CD4-positive, alpha-beta T cell (primary cell): ENCODE data around the gene NAT9. TPM values are rescaled to one million over a fixed set of nuclear protein-coding genes. Genes with fewer than 3 reads are reported as not detected.

ENCODE experiments used
- ATAC-seq: fragments of 200-7000 bp; cut with Tn5 transposase; one replicate; pipeline ENCODE4 v1.10.0; 2022; ENCODE audit warnings: mild to moderate bottlenecking; ENCODE audit not compliant: poor library complexity
- CTCF ChIA-PET: fragments of 350-600 bp; sonication (Branson Sonifier 250); formaldehyde crosslinking; loops from one replicate; lab custom pipeline; 2021; ENCODE audit warnings: antibody characterized with exemption, inconsistent platforms; lab: Charles Lee
- POLR2A ChIA-PET: fragments of 350-600 bp; sonication (Branson Sonifier 250); formaldehyde crosslinking; loops from one replicate; lab custom pipeline; 2021; ENCODE audit warnings: antibody characterized with exemption, inconsistent platforms; lab: Charles Lee
- DNase-seq, 14 experiments: peaks; one replicate each; pipeline ENCODE4 v3.0.0-alpha.2; 2013 to 2020; ENCODE audit warnings: mixed read lengths in 2 of 14
- H3K27ac ChIP-seq, 2 donors: one replicate each; pipeline versions ENCODE4 v1.5.1 to v1.7.0; 2013; ENCODE audit warnings: low read length in 2 of 2, low read depth in 1 of 2, mild to moderate bottlenecking in 1 of 2
- H3K27me3 ChIP-seq, 2 experiments: 1 replicate in 1 of 2; 2 replicates in 1 of 2; pipeline versions ENCODE4 v1.6.1 to v1.7.0; 2013; ENCODE audit warnings: low read length in 2 of 2, control low read depth in 1 of 2, mild to moderate bottlenecking in 1 of 2, moderate library complexity in 1 of 2; ENCODE audit not compliant: insufficient read depth in 2 of 2, control insufficient read depth in 1 of 2
- H3K36me3 ChIP-seq: one replicate; pipeline ENCODE4 v1.6.1; 2013; ENCODE audit warnings: low read length, control low read depth; ENCODE audit not compliant: insufficient read depth
- H3K4me1 ChIP-seq: one replicate; pipeline ENCODE4 v1.6.1; 2013; ENCODE audit warnings: low read length, control low read depth; ENCODE audit not compliant: insufficient read depth
- H3K4me3 ChIP-seq: one replicate; pipeline ENCODE4 v1.5.1; 2013; ENCODE audit warnings: mild to moderate bottlenecking, low read length, moderate library complexity
- H3K9me3 ChIP-seq, 2 experiments: 1 replicate in 1 of 2; 2 replicates in 1 of 2; pipeline versions ENCODE4 v1.6.1 to v1.7.0; 2013; ENCODE audit warnings: low read length in 2 of 2, mild to moderate bottlenecking in 2 of 2, control low read depth in 1 of 2, moderate library complexity in 1 of 2; ENCODE audit not compliant: control insufficient read depth in 1 of 2, insufficient read depth in 1 of 2
- H3K27ac Mint-ChIP-seq: one replicate; pipeline ENCODE4 v1.8.0; 2020; ENCODE audit warnings: mixed read lengths
- H3K27me3 Mint-ChIP-seq: one replicate; pipeline ENCODE4 v1.8.0; 2021; ENCODE audit warnings: mixed read lengths
- H3K36me3 Mint-ChIP-seq: one replicate; pipeline ENCODE4 v1.8.0; 2021; ENCODE audit warnings: low read depth, mixed read lengths
- H3K4me1 Mint-ChIP-seq: one replicate; pipeline ENCODE4 v1.8.0; 2021; ENCODE audit warnings: low read depth, mixed read lengths
- H3K4me3 Mint-ChIP-seq: one replicate; pipeline ENCODE4 v1.8.0; 2020; ENCODE audit warnings: mild to moderate bottlenecking, mixed read lengths
- H3K9me3 Mint-ChIP-seq: one replicate; pipeline ENCODE4 v1.8.0; 2020; ENCODE audit warnings: mixed read lengths
- CTCF ChIP-seq: fragments of 200-600 bp; IDR thresholded peaks from one replicate; pipeline ENCODE4 v1.8.0; 2022; ENCODE audit warnings: antibody characterized with exemption, mild to moderate bottlenecking
- intact Hi-C, 2 experiments: fragments of 100-400 bp; cut with DNase I in 1 of 2; cut with micrococcal nuclease in 1 of 2; formaldehyde crosslinking; loops; one replicate each; pipeline versions ENCODE4 v1.15.1 to v1.9.0; 2023 to 2025; cut with DNase I, micrococcal nuclease
- total RNA-seq, 174 experiments: library from RNA in 2 of 174; stranded (reverse) in 2 of 174; gene quantifications; one replicate each; pipeline ENCODE4 v1.2.3 and lab custom pipeline; 2021 to 2026

NAT9 gene
- total RNA-seq, 2 experiments from 2014 or later = 34.6 to 38.2 TPM

- CTCF ChIA-PET = no interaction called here
- Mint-ChIP-seq H3K4me3 (no peak overlapping the region), H3K9me3 (no peaks in the 10 kb centered on the region), H3K4me1 (no peaks in the 10 kb centered on the region), H3K27ac (no peak overlapping the region), H3K27me3 (no peaks in the 10 kb centered on the region), H3K36me3 (peaks cover 51% of the 10 kb centered on the region)
- intact Hi-C loops = no loop called here
- Histone ChIP-seq H3K9me3 (no peaks in the 10 kb centered on the region), H3K27me3 (no peaks in the 10 kb centered on the region), H3K36me3 (peaks cover 58% of the 10 kb centered on the region), H3K27ac (no peak overlapping the region), H3K4me1 (no peaks in the 10 kb centered on the region), H3K4me3 (no peak overlapping the region)
- ATAC-seq (no peak), DNase-seq (no peak)
- POLR2A ChIA-PET = interaction anchor here (0.6 kb wide), 1 partner anchor 27 kb away, joined by 3 read pairs; no protein-coding TSS in a partner anchor
- no peak for TF ChIP-seq CTCF
These were observed 31.3 kb upstream of the NAT9 start for GRCh38 chr17:74807441-74807840.

GRCh38 chr17:74806334-74806733 is 30.2 kb upstream of the NAT9 start:
- Histone ChIP-seq H3K36me3 (peaks cover 59% of the 10 kb centered on the region), H3K4me3 (no peak overlapping the region), H3K9me3 (no peaks in the 10 kb centered on the region), H3K27ac (no peak overlapping the region), H3K4me1 (no peaks in the 10 kb centered on the region), H3K27me3 (no peaks in the 10 kb centered on the region)
- ChIA-PET POLR2A (no interaction called here), CTCF (no interaction called here)
- DNase-seq = no peak
- Mint-ChIP-seq H3K27ac (no peak overlapping the region), H3K9me3 (no peaks in the 10 kb centered on the region), H3K36me3 (peaks cover 61% of the 10 kb centered on the region), H3K27me3 (no peaks in the 10 kb centered on the region), H3K4me1 (no peaks in the 10 kb centered on the region), H3K4me3 (no peak overlapping the region)
- intact Hi-C loops = no loop called here
- TF ChIP-seq CTCF = no peak
- no peak for ATAC-seq

GRCh38 chr17:74805591-74805991 is 29.4 kb upstream of the NAT9 start:
- Histone ChIP-seq H3K4me1 (no peaks in the 10 kb centered on the region), H3K27ac (no peak overlapping the region), H3K27me3 (no peaks in the 10 kb centered on the region), H3K4me3 (no peak overlapping the region), H3K9me3 (no peaks in the 10 kb centered on the region), H3K36me3 (peaks cover 66% of the 10 kb centered on the region)
- no peak overlapping the region for H3K27ac Mint-ChIP-seq
- no peak for TF ChIP-seq CTCF
- H3K27me3 Mint-ChIP-seq = no peaks in the 10 kb centered on the region
- intact Hi-C loops = no loop called here
- H3K36me3 Mint-ChIP-seq = peaks cover 61% of the 10 kb centered on the region
- H3K4me3 Mint-ChIP-seq = no peak overlapping the region
- no peak for ATAC-seq
- no peak for DNase-seq
- H3K4me1 Mint-ChIP-seq = no peaks in the 10 kb centered on the region
- ChIA-PET POLR2A (no interaction called here), CTCF (no interaction called here)
- H3K9me3 Mint-ChIP-seq = no peaks in the 10 kb centered on the region
